Mesodermal cell (in vitro differentiated cells): ENCODE measurements around the gene ATG7.

ENCODE experiments used
- H3K27ac ChIP-seq: 2 replicates; pipeline ENCODE4 v1.7.0; 2013; ENCODE audit warnings: mild to moderate bottlenecking, low read depth, low read length, moderate library complexity; ENCODE audit not compliant: severe bottlenecking
- H3K36me3 ChIP-seq: 2 replicates; pipeline ENCODE4 v1.7.1; 2013; ENCODE audit warnings: mild to moderate bottlenecking, low read length, moderate library complexity; ENCODE audit not compliant: control insufficient read depth, insufficient read depth
- H3K4me1 ChIP-seq: one replicate; pipeline ENCODE4 v1.7.1; 2013; ENCODE audit warnings: mild to moderate bottlenecking, low read length; ENCODE audit not compliant: insufficient read depth, control insufficient read depth, poor library complexity, severe bottlenecking
- H3K4me3 ChIP-seq: 2 replicates; pipeline ENCODE4 v1.7.0; 2013; ENCODE audit warnings: low read length, control low read depth, mild to moderate bottlenecking; ENCODE audit not compliant: insufficient read depth, poor library complexity, severe bottlenecking; ENCODE audit errors: extremely low read depth
- H3K9me3 ChIP-seq: 2 replicates; pipeline ENCODE4 v1.7.1; 2013; ENCODE audit warnings: mild to moderate bottlenecking, low read length, moderate library complexity; ENCODE audit not compliant: control insufficient read depth
- WGBS, 2 experiments: methylation state at CpG; one replicate each; pipeline ENCODE4 v1.1.5; 2013; ENCODE audit warnings: missing lambda C conversion rate in 2 of 2; ENCODE audit not compliant: insufficient coverage in 2 of 2; 5-methylcytosine and 5-hydroxymethylcytosine counted together

Gene ATG7

DNA sequence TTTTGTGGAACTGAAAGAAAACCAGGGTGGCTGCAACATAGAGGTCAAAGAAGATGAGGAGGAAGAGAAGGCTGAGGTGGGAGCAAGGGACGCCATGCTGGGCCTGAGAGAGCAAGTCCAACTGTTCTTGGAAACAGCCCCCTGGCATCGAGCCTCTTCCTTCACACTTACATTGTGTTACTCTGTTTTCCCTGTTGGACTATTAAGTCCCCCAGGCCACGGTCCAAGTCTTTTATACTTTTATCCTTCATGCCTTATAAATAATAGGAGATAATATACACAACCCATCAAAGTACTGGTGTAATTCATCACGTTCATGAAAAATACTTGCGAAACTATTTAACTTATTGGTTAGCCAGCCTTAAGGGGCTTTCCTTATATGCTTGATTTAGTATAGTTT is 79.3 kb downstream of the ATG7 start:
- Histone ChIP-seq H3K36me3 (peaks cover 13% of the 10 kb centered on the region), H3K4me1 (no peaks in the 10 kb centered on the region), H3K9me3 (no peaks in the 10 kb centered on the region), H3K4me3 (no peak overlapping the region), H3K27ac (no peak overlapping the region)
- 92% methylated on average over 2 of the region's 5 CpGs; no CpG with 5 or more reads in 1 of the 2 experiments for WGBS, 2 experiments

DNA sequence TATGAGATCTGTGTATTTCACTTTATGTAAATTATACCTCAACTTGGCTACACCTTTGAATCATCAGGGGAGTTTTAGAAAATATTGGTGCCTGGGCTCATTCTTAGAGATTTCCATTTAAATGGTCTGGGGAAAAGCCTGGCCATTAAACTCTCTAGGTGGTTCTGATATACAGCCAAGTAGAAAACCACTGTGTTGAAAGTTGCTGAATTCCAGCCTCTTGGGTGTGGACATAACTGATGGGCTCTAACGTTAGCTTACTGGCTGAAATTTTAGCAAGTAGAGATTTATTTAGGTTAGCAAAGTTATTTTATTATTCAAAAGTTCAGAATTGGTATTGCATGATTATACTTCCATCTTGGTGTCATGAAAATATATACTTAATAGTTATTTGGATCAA is 84.1 kb downstream of the ATG7 start:
- WGBS, 2 experiments: no CpG with 5 or more reads among the region's 1 CpG
- H3K9me3 ChIP-seq: no peaks in the 10 kb centered on the region

DNA sequence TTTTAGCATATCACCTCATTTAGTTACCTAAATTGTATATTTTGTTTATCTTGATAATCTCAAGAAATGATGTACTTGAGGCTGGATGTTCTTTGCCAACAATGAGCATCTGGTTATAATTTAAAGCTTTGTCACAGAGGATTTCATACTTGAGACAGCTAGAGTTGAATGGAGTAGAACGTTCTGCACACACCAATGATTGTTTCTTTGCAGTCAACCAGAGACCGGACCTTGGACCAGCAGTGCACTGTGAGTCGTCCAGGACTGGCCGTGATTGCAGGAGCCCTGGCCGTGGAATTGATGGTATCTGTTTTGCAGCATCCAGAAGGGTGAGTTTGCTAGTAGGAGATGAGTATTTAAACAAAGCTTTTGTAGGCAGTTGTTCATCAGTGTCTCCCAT is 90.4 kb downstream of the ATG7 start:
- 83 to 96% methylated on average over 4 of the region's 5 CpGs for WGBS, 2 experiments
- Histone ChIP-seq H3K36me3 (peaks cover 43% of the 10 kb centered on the region), H3K27ac (no peak overlapping the region), H3K4me3 (no peak overlapping the region), H3K4me1 (peaks cover 20% of the 10 kb centered on the region), H3K9me3 (no peaks in the 10 kb centered on the region)

More for the DNA sequence above, 84.1 kb downstream of the ATG7 start:
- H3K36me3 ChIP-seq: peaks cover 23% of the 10 kb centered on the region
- H3K4me3 ChIP-seq: no peak overlapping the region
- no peak overlapping the region for H3K27ac ChIP-seq
- H3K4me1 ChIP-seq: no peaks in the 10 kb centered on the region

DNA sequence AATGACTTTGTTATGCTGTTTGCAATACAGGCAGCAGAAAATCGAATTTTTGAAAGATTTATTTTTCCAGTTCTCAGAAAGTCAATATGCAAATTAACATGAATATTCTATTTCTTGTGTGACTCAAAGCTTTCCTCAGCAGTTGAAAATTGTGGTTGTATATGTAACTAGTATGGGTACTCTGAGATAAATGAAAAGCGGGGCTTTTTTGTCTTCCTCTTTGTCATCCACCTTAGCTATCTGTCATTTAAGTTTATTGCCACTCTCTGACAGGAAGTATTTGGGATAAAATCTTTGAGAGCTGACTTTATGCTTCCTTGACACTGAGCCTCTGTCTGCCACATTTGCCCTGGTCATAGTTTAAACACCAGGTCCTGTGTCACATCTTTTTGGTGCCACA is 91.5 kb downstream of the ATG7 start:
- Histone ChIP-seq H3K9me3 (no peaks in the 10 kb centered on the region), H3K27ac (no peak overlapping the region), H3K4me3 (no peak overlapping the region), H3K36me3 (peaks cover 41% of the 10 kb centered on the region), H3K4me1 (peaks cover 20% of the 10 kb centered on the region)
- WGBS, 2 experiments: no CpG with 5 or more reads among the region's 2 CpGs

DNA sequence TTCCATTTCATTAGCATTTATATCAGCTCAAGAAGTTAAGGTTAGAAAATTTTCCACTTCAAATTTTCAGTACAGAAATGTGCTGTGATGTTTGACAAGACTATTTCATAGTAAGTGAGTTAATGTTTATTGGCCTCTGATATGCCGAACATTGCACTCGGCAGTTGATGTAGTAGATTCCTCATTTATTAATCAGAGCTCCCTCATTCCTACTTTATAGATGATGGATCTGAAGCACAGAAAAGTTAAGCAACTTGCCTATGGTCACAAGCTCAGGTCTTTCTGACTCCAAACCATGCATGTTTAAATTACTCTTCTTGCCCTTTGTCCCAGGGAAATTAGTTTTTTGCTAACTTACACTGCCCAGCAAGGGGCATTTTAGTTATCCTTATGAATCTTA is 92.0 kb downstream of the ATG7 start:
- Histone ChIP-seq H3K4me3 (no peak overlapping the region), H3K27ac (no peak overlapping the region), H3K9me3 (no peaks in the 10 kb centered on the region), H3K36me3 (peaks cover 41% of the 10 kb centered on the region), H3K4me1 (peaks cover 20% of the 10 kb centered on the region)
- WGBS, 2 experiments: no CpG with 5 or more reads among the region's 2 CpGs

DNA sequence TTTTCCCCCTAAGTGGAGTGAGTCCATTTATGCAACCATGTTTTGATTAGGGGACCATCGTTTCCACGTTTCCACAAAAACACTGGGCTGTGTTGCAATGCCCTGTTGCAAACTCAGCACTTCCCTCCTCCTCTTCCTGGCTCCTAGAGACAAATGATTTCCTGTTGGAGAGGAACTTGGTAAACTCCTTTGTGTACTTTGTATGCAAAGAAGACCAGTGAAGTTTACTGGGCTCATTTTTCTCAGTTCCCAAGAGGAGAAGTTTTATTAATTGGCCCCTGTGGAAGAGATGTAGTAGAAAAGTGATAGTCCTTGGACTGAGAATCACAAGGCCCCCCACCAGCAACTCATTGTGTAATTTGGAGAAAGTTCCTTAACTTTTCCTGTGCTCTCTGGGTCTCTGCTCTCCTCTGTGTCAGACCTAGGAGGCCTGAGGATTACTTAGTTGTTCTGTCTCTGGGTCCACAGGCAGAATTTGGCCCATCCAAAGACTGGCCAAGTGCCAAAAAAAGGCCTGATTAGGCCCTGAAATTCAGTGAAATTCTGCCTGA is 95.0 kb downstream of the ATG7 start:
- H3K9me3 ChIP-seq: no peaks in the 10 kb centered on the region
- no CpG with 5 or more reads among the region's 2 CpGs for WGBS, 2 experiments
- peak overlapping the region; percentile 81 for H3K27ac ChIP-seq
- H3K4me3 ChIP-seq: no peak overlapping the region
- peaks cover 18% of the 10 kb centered on the region for H3K36me3 ChIP-seq
- peaks cover 18% of the 10 kb centered on the region for H3K4me1 ChIP-seq

DNA sequence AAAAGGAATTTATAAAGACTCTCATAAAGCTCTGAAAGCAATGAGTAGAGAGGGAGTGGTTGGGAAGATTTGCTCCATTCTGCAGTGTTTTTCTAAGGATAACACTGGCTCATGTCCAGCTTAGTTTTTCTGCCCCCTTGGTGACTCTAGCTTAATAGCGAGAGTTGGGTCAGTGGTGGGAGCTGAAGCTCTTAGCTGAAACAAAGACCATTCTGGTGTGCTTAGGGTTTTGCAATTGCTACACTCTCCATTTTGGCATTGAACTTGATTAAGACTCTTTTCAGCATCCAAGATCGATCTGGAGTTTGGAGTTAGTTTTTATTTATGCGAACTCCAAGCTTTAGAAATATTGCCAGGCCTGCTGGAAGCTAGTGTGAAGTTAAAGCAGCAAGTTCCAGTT is 98.0 kb downstream of the ATG7 start:
- WGBS, 2 experiments: 83 to 97% methylated on average over 3 of the region's 3 CpGs
- peaks cover 12% of the 10 kb centered on the region for H3K4me1 ChIP-seq
- H3K27ac ChIP-seq: no peak overlapping the region
- H3K9me3 ChIP-seq: no peaks in the 10 kb centered on the region
- H3K36me3 ChIP-seq: peaks cover 6% of the 10 kb centered on the region
- H3K4me3 ChIP-seq: no peak overlapping the region

DNA sequence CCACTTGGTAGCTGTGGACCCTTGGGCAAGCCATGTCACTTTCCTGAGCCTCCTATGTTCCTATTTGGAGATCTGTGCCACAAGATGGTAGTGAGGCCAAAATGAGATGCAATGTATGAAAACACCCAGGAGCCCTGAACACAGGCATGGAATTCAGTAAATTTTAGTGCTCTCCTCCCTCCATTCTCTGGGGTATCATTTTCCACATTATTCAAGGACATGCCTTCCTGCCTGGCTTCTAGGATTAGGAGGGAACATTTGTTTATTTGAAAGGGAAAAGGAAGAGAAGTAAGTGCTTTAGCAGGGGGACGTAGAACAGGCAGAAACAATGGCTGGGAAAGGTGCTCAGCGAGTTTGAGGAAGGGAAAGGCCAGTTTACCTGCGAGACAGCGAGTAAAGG is 98.8 kb downstream of the ATG7 start:
- 92 to 96% methylated on average over 4 of the region's 4 CpGs for WGBS, 2 experiments

DNA sequence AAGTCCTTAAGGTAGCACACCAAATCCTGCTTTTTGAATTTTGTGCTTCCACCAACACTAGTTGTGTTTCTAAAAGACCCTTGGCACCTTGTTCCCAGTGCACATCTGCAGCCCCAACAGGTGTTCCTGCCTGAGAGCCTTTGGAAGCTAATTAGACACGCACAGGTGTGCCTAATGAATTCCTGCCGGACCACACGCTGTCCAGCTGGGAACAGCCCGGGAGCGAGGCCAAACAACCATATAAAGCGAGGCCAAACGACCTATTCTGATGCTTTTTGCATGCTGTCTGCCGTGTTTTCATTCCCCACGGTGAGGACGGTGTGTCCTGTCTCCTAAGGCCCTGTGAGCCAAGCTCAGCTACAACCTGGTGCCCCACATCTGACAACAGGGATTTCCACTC is 99.5 kb downstream of the ATG7 start:
- Histone ChIP-seq H3K27ac (no peak overlapping the region), H3K36me3 (peaks cover 6% of the 10 kb centered on the region), H3K4me3 (no peak overlapping the region), H3K9me3 (no peaks in the 10 kb centered on the region), H3K4me1 (peaks cover 4% of the 10 kb centered on the region)
- WGBS, 2 experiments: 91 to 94% methylated on average over 9 to 10 of the region's 10 CpGs

More for the DNA sequence above, 98.8 kb downstream of the ATG7 start:
- H3K36me3 ChIP-seq: peaks cover 6% of the 10 kb centered on the region
- H3K9me3 ChIP-seq: no peaks in the 10 kb centered on the region
- H3K4me1 ChIP-seq: peaks cover 12% of the 10 kb centered on the region
- no peak overlapping the region for H3K4me3 ChIP-seq
- no peak overlapping the region for H3K27ac ChIP-seq

DNA sequence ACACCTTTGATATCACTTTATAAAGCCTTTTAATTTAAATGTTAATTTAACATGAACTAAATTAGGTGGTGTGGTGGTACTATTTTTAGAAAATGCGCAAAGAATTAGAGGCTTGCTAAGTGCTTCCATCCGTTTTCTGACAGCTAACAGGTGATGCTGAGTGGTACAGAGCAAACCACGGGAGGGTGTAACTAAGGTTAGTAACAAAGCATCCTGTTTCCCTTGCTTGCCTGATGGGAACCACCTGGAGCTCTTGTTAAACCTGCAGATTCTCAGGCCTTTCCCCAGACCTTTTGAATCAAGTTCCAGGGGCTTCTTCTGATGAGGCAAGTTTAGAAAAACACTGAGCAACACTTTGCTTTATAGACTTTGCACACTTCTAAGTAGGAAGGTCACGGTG is 101.0 kb downstream of the ATG7 start:
- H3K4me3 ChIP-seq: no peak overlapping the region
- no peaks in the 10 kb centered on the region for H3K9me3 ChIP-seq
- 83 to 90% methylated on average over 3 of the region's 4 CpGs for WGBS, 2 experiments
- H3K36me3 ChIP-seq: peaks cover 5% of the 10 kb centered on the region
- no peaks in the 10 kb centered on the region for H3K4me1 ChIP-seq
- no peak overlapping the region for H3K27ac ChIP-seq

DNA sequence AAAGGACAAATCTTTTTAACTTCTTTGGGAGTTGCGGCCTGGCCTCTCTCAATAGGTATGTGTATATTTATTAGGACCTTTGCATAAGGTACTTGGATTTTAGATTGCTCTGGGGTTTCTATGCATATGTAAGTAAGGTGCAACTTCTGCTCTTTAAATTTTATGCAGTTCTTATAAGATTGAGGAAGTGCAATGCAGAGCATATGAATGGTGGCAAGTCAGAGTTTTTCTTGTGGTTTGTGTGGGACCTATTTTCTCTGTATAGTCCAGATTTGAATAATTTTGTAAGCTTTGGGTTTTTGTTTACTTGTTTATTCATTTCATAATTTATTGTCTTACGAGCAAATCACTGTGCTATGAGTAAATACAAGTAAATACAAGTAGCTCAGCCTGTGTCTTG is 101.5 kb downstream of the ATG7 start:
- Histone ChIP-seq H3K36me3 (peaks cover 3% of the 10 kb centered on the region), H3K4me3 (no peak overlapping the region), H3K9me3 (no peaks in the 10 kb centered on the region), H3K4me1 (no peaks in the 10 kb centered on the region), H3K27ac (no peak overlapping the region)
- WGBS, 2 experiments: no CpG with 5 or more reads among the region's 2 CpGs
